ENCODE results near the gene ZNF223.

The ZNF223 gene

DNA sequence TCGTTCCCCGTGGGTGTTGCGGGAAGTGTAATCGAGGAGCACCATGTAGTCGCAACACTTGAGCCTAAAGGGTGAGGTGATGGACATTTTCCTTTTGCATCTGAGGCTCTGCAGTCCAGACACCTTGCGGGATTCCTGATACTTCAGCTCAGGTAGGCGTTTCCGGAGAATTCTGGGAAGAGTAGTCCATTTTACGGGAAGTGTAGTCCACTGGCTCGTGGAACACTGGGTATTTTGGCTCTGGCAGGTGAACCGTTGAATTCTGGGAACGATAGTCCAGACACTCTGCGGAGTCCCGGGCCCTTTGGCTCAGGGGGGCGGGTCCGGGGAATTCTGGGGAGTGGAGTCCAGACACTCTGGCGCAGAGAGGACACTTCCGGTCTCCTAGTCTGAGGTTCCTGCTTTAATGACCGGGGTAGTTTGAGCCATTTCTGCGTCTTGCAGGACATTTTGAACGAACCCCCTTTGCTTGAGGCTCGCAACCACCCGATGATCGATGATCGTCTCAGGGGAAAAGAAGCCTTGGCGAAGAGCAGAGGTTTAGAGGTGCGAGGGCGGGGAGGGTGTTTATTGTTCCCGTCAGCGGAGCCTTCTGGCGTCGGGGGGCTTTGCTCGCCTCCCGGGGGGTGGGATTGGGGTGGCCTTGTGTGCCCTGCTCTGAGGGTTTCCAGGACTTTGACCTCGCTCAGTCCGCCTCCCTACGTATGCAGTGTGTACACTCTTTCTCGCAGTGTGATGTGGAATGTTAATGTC lies at the start of gene ZNF223:
Gene ZNF223, plus strand, starts transcription at position 387 of the 753 bp plus-strand sequence. CDS start 3,141 bp downstream, outside the sequence.
- H3K4me3 ChIP-seq (ENCODE audit: low read length) = peak within 1 kb of the TSS; percentile 94
- H3K9me3 ChIP-seq (ENCODE audit: insufficient read depth, low read depth, low read length) = peaks cover 30% of the 10 kb centered on the region; the same call in 1 of the 2 replicates
- no peaks in the 10 kb centered on the region for H3K4me1 ChIP-seq (ENCODE audit: insufficient read depth, low read length)
- H3K9ac ChIP-seq (ENCODE audit: low read depth, low read length) = peak within 1 kb of the TSS; percentile 81
- H3K27me3 ChIP-seq (ENCODE audit: insufficient read depth, low read length) = peaks cover 9% of the 10 kb centered on the region; the same call in 1 of the 2 replicates
- H3K27ac ChIP-seq (ENCODE audit: low read length) = no peak within 1 kb of the TSS
- H3K36me3 ChIP-seq (ENCODE audit: insufficient read depth, low read depth, low read length) = peaks cover 8% of the 10 kb centered on the region

- peak overlapping the region; percentile 70 for H3K9ac ChIP-seq (ENCODE audit: low read depth, low read length)
- H3K27ac ChIP-seq (ENCODE audit: low read length) = no peak overlapping the region
These were observed 49.6 kb upstream of the ZNF223 start for GRCh38 chr19:44002212-44002565.

DNA sequence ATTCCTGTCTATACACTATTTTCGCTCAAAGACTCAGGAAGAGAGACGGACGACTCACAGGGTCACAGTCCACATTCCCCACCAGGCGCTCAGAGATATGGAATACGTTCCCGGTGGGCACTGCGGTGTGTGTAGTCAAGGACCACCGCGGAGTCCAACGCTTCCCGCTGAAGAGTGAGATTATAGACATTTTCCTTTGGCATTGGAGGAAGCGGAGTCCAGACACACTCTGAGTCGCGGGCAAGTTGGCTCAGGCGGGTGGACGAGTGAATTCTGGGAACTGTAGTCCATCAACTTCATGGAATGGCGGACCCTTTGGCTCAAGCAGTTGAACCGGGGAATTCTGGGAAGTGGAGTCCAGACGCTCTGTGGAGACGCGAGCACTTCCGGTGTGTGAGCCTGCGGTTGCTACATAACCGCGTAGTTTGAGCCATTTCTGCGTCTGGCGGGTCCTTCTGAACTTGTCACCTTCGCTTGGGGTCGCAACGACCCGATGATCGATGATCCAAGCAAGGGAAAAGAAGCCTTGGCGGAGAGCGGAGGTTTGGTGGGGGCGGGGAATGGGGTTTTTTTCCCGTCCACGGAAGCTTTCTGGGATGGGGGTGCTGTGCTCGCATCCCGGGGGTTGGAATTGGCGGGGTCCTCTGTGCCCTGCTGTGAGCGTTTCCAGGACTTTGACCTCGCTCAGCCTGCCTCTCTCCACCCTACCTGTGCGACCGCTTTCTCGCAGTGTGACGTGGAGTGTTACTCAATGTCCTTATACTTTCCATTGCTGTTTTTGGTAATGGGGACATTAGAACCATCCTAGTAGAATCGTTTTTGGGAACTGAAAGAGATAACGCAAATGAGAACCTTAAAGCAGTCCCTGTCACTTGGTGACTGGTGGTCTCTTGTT lies 49.0 kb upstream of the ZNF223 start, which contains the start of gene ZNF230:
Gene ZNF230, plus strand, starts transcription at position 392 of the 895 bp plus-strand sequence. CDS start 4,122 bp downstream, outside the sequence.
- Histone ChIP-seq H3K36me3 (ENCODE audit: insufficient read depth, low read depth, low read length) (0 out of 2 replicates have a peak, but pooled peaks cover under 1% of the 10 kb centered on the region), H3K9me3 (ENCODE audit: insufficient read depth, low read depth, low read length) (peaks cover 31% of the 10 kb centered on the region; the same call in 1 of the 2 replicates), H3K27me3 (ENCODE audit: insufficient read depth, low read length) (no peaks in the 10 kb centered on the region), H3K4me3 (ENCODE audit: low read length) (peak within 1 kb of the TSS; percentile 93), H3K27ac (ENCODE audit: low read length) (no peak within 1 kb of the TSS), H3K9ac (ENCODE audit: low read depth, low read length) (peak within 1 kb of the TSS; percentile 70), H3K4me1 (ENCODE audit: insufficient read depth, low read length) (no peaks in the 10 kb centered on the region)

More at GRCh38 chr19:44002212-44002565, 49.6 kb upstream of the ZNF223 start:
- H3K36me3 ChIP-seq (ENCODE audit: insufficient read depth, low read depth, low read length) = no peaks in the 10 kb centered on the region
- H3K27me3 ChIP-seq (ENCODE audit: insufficient read depth, low read length) = no peaks in the 10 kb centered on the region
- H3K9me3 ChIP-seq (ENCODE audit: insufficient read depth, low read depth, low read length) = peaks cover 26% of the 10 kb centered on the region; the same call in 1 of the 2 replicates
- H3K4me1 ChIP-seq (ENCODE audit: insufficient read depth, low read length) = no peaks in the 10 kb centered on the region
- H3K4me3 ChIP-seq (ENCODE audit: low read length) = peak overlapping the region; percentile 93

DNA sequence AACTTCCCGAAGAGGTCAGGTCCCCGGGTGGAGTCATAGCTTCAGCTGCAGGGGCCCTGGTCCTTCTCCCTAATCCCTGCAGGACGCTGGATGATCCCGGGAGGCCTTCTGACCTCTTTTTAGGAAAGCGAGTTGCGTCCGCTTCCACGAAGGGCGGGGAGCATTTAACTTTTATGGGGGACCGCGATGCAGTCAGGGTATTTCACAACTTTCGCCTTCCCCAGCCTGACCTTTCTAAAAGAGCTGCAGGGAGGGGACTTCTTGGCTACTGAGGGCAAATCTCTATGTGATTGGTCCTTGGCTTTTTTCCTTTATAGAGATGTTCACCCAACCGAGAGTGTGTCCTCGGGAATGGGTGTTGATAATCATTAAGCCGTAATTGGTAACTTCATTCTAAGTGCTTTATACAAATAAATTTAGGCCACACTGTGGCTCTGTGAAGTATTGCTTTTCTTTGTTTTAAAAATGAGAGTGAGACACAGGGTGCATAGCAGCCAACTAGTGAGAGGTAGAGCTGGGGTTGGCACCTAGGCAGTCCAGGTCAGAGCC lies 48.3 kb upstream of the ZNF223 start:
- Histone ChIP-seq H3K9ac (ENCODE audit: low read depth, low read length) (peak overlapping the region; percentile 70; the same call in 1 of the 2 replicates), H3K4me3 (ENCODE audit: low read length) (peak overlapping the region; percentile 93), H3K27me3 (ENCODE audit: insufficient read depth, low read length) (no peaks in the 10 kb centered on the region), H3K36me3 (ENCODE audit: insufficient read depth, low read depth, low read length) (peaks cover 7% of the 10 kb centered on the region), H3K4me1 (ENCODE audit: insufficient read depth, low read length) (no peaks in the 10 kb centered on the region), H3K9me3 (ENCODE audit: insufficient read depth, low read depth, low read length) (peaks cover 35% of the 10 kb centered on the region; the same call in 1 of the 2 replicates), H3K27ac (ENCODE audit: low read length) (no peak overlapping the region)

- H3K9ac ChIP-seq (ENCODE audit: low read depth, low read length) = no peak overlapping the region
- no peaks in the 10 kb centered on the region for H3K4me1 ChIP-seq (ENCODE audit: insufficient read depth, low read length)
- no peak overlapping the region for H3K4me3 ChIP-seq (ENCODE audit: low read length)
- H3K36me3 ChIP-seq (ENCODE audit: insufficient read depth, low read depth, low read length) = peaks cover 32% of the 10 kb centered on the region
- peaks cover 52% of the 10 kb centered on the region for H3K9me3 ChIP-seq (ENCODE audit: insufficient read depth, low read depth, low read length)
- H3K27me3 ChIP-seq (ENCODE audit: insufficient read depth, low read length) = no peaks in the 10 kb centered on the region
- H3K27ac ChIP-seq (ENCODE audit: low read length) = no peak overlapping the region
These were observed 45.9 kb upstream of the ZNF223 start for GRCh38 chr19:44005973-44006372.

GRCh38 chr19:44007473-44007872 lies 44.4 kb upstream of the ZNF223 start:
- H3K36me3 ChIP-seq (ENCODE audit: insufficient read depth, low read depth, low read length) = peaks cover 46% of the 10 kb centered on the region
- H3K27me3 ChIP-seq (ENCODE audit: insufficient read depth, low read length) = no peaks in the 10 kb centered on the region
- H3K4me3 ChIP-seq (ENCODE audit: low read length) = no peak overlapping the region

GRCh38 chr19:44010468-44010867 lies 41.4 kb upstream of the ZNF223 start:
- Histone ChIP-seq H3K9me3 (ENCODE audit: insufficient read depth, low read depth, low read length) (peaks cover 92% of the 10 kb centered on the region), H3K27ac (ENCODE audit: low read length) (no peak overlapping the region), H3K27me3 (ENCODE audit: insufficient read depth, low read length) (no peaks in the 10 kb centered on the region), H3K4me1 (ENCODE audit: insufficient read depth, low read length) (no peaks in the 10 kb centered on the region), H3K9ac (ENCODE audit: low read depth, low read length) (no peak overlapping the region), H3K36me3 (ENCODE audit: insufficient read depth, low read depth, low read length) (peaks cover 48% of the 10 kb centered on the region), H3K4me3 (ENCODE audit: low read length) (no peak overlapping the region; the same call in 1 of the 2 replicates)

More at GRCh38 chr19:44007473-44007872, 44.4 kb upstream of the ZNF223 start:
- H3K9me3 ChIP-seq (ENCODE audit: insufficient read depth, low read depth, low read length) = peaks cover 66% of the 10 kb centered on the region
- H3K4me1 ChIP-seq (ENCODE audit: insufficient read depth, low read length) = no peaks in the 10 kb centered on the region
- H3K9ac ChIP-seq (ENCODE audit: low read depth, low read length) = no peak overlapping the region
- H3K27ac ChIP-seq (ENCODE audit: low read length) = no peak overlapping the region

DNA sequence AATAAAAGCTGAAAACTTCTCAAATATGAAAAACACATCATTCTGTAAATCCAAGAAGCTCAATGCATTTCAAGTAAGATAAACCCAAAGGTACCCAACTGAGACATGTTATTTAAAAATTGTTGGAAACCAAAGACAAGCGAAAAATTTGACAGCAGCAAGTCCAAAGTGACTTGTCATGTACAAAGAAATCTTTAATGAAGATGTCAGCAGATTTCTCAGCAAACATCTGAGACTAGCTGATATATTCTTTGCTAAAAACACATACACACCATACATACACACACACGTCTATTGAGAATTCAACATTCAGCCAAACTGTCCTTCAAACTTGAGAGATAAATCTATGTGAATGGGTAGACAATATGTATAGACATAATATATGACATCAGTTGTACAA lies 32.3 kb upstream of the ZNF223 start:
- Histone ChIP-seq H3K27ac (ENCODE audit: low read length) (no peak overlapping the region), H3K9me3 (ENCODE audit: insufficient read depth, low read depth, low read length) (peaks cover 52% of the 10 kb centered on the region)

GRCh38 chr19:44021221-44021620 lies 30.6 kb upstream of the ZNF223 start:
- no peaks in the 10 kb centered on the region for H3K36me3 ChIP-seq (ENCODE audit: insufficient read depth, low read depth, low read length)
- H3K9ac ChIP-seq (ENCODE audit: low read depth, low read length) = no peak overlapping the region
- H3K27me3 ChIP-seq (ENCODE audit: insufficient read depth, low read length) = no peaks in the 10 kb centered on the region; the same call in 1 of the 2 replicates
- no peak overlapping the region for H3K27ac ChIP-seq (ENCODE audit: low read length)
- H3K4me3 ChIP-seq (ENCODE audit: low read length) = no peak overlapping the region
- peaks cover 36% of the 10 kb centered on the region; the same call in 1 of the 2 replicates for H3K9me3 ChIP-seq (ENCODE audit: insufficient read depth, low read depth, low read length)
- no peaks in the 10 kb centered on the region for H3K4me1 ChIP-seq (ENCODE audit: insufficient read depth, low read length)

More for the DNA sequence above, 32.3 kb upstream of the ZNF223 start:
- no peaks in the 10 kb centered on the region for H3K36me3 ChIP-seq (ENCODE audit: insufficient read depth, low read depth, low read length)
- no peak overlapping the region for H3K9ac ChIP-seq (ENCODE audit: low read depth, low read length)
- H3K4me1 ChIP-seq (ENCODE audit: insufficient read depth, low read length) = no peaks in the 10 kb centered on the region
- no peaks in the 10 kb centered on the region; the same call in 1 of the 2 replicates for H3K27me3 ChIP-seq (ENCODE audit: insufficient read depth, low read length)
- no peak overlapping the region for H3K4me3 ChIP-seq (ENCODE audit: low read length)

GRCh38 chr19:44024900-44025216 lies 27.0 kb upstream of the ZNF223 start:
- Histone ChIP-seq H3K4me3 (ENCODE audit: low read length) (peak overlapping the region; percentile 99), H3K9ac (ENCODE audit: low read depth, low read length) (peak overlapping the region; percentile 84; the same call in 1 of the 2 replicates), H3K4me1 (ENCODE audit: insufficient read depth, low read length) (no peaks in the 10 kb centered on the region), H3K27ac (ENCODE audit: low read length) (no peak overlapping the region), H3K27me3 (ENCODE audit: insufficient read depth, low read length) (no peaks in the 10 kb centered on the region; the same call in 1 of the 2 replicates), H3K36me3 (ENCODE audit: insufficient read depth, low read depth, low read length) (peaks cover 31% of the 10 kb centered on the region), H3K9me3 (ENCODE audit: insufficient read depth, low read depth, low read length) (peaks cover 26% of the 10 kb centered on the region; the same call in 1 of the 2 replicates)

Data from iPS-20b (cell line).